Retinal pigment epithelial cell (primary cell): ENCODE results near the gene MAPKBP1.

ENCODE experiments used
- DNase-seq: peaks from one replicate; pipeline ENCODE4 v3.0.0-alpha.2; 2010; ENCODE audit warnings: low read depth
- H3K4me3 ChIP-seq: 2 replicates; pipeline ENCODE4 v1.5.1; 2011; ENCODE audit warnings: mild to moderate bottlenecking, low read length, control low read depth, moderate library complexity
- CTCF ChIP-seq: conservative IDR thresholded peaks from 2 replicates; pipeline ENCODE4 v1.5.1; 2011; ENCODE audit warnings: low read depth, low read length, control low read depth, inconsistent platforms

Gene MAPKBP1

GRCh38 chr15:41783296-41783695, 9.0 kb downstream of the MAPKBP1 start:
- no peak for DNase-seq
- TF ChIP-seq CTCF: no peak
- H3K4me3 ChIP-seq: no peak overlapping the region

- H3K4me3 ChIP-seq: no peak overlapping the region
- no peak for DNase-seq
- TF ChIP-seq CTCF: no peak
These were observed 14.0 kb downstream of the MAPKBP1 start for GRCh38 chr15:41788262-41788661.

GRCh38 chr15:41789236-41789635, 15.0 kb downstream of the MAPKBP1 start:
- TF ChIP-seq CTCF: no peak
- no peak overlapping the region for H3K4me3 ChIP-seq
- DNase-seq: peak; percentile 87

- no peak for DNase-seq
- TF ChIP-seq CTCF: no peak
- no peak overlapping the region for H3K4me3 ChIP-seq
These were observed 15.4 kb downstream of the MAPKBP1 start for GRCh38 chr15:41789662-41790061.

- no peak overlapping the region for H3K4me3 ChIP-seq
- no peak for TF ChIP-seq CTCF
- no peak for DNase-seq
These were observed 15.9 kb downstream of the MAPKBP1 start for GRCh38 chr15:41790169-41790568.

GRCh38 chr15:41790756-41791546, 16.7 kb downstream of the MAPKBP1 start:
- no peak for TF ChIP-seq CTCF
- DNase-seq: peak; percentile 76
- H3K4me3 ChIP-seq: no peak overlapping the region

GRCh38 chr15:41791547-41791937, 17.3 kb downstream of the MAPKBP1 start:
- DNase-seq: no peak
- TF ChIP-seq CTCF: no peak
- H3K4me3 ChIP-seq: no peak overlapping the region
